Left lung (tissue), 10 donors: ENCODE results near the gene PERCC1. TPM values are rescaled to one million over a fixed set of nuclear protein-coding genes. Genes with fewer than 3 reads are reported as not detected.

Experiments
- ATAC-seq: fragments of 200-7000 bp; cut with Tn5 transposase; one replicate; pipeline ENCODE4 v1.9.1; 2020; ENCODE audit warnings: moderate library complexity
- DNase-seq, 4 donors: peaks; one replicate each; pipeline ENCODE4 v3.0.0-alpha.2; 2013 to 2020
- H3K27ac ChIP-seq, 2 donors: fragments of 200-600 bp; sonication (generic) in 1 of 2; one replicate each; pipeline versions ENCODE4 v1.5.0 to v1.8.0; 2020 to 2021
- H3K27me3 ChIP-seq, 2 donors: fragments of 200-600 bp; sonication (generic) in 1 of 2; one replicate each; pipeline versions ENCODE4 v1.5.0 to v1.8.0; 2020 to 2021
- H3K36me3 ChIP-seq, 2 donors: fragments of 200-600 bp; sonication (generic) in 1 of 2; one replicate each; pipeline versions ENCODE4 v1.5.0 to v1.8.0; 2020 to 2021
- H3K4me1 ChIP-seq, 2 donors: fragments of 200-600 bp; one replicate each; pipeline ENCODE4 v1.8.0; 2021
- H3K4me3 ChIP-seq, 2 donors: fragments of 200-600 bp; sonication (generic) in 1 of 2; one replicate each; pipeline versions ENCODE4 v1.5.0 to v1.8.0; 2020 to 2021; ENCODE audit warnings: mild to moderate bottlenecking in 1 of 2
- H3K9me3 ChIP-seq, 2 donors: fragments of 200-600 bp; sonication (generic) in 1 of 2; one replicate each; pipeline versions ENCODE4 v1.5.0 to v1.8.0; 2020 to 2021
- intact Hi-C, 2 donors: fragments of 100-400 bp; cut with DNase I; formaldehyde crosslinking; loops; one replicate each; pipeline versions ENCODE4 v1.11.2 to v1.14.2; 2022
- polyA plus RNA-seq, 6 donors: library from polyadenylated mRNA; unstranded; fragments of 120-200 nt; gene quantifications; one replicate each; pipeline ENCODE4 v1.2.1, GENCODE V29; 2013; ENCODE audit not compliant: insufficient read length in 6 of 6
- total RNA-seq, 2 donors: library from RNA; stranded (reverse); fragmentation: NEBNext Ultra II Directional; extraction: Animal tissue kit (Norgen Biotek cat#: 25700); gene quantifications; one replicate each; pipeline ENCODE4 v1.2.1, GENCODE V29; 2021
- TF ChIP-seq, protein P1 (sequence below), 2 donors: fragments of 200-600 bp; sonication (generic) in 1 of 2; IDR thresholded peaks; one replicate each; pipeline versions ENCODE4 v1.5.0 to v1.8.0; 2021; ENCODE audit warnings: antibody characterized with exemption in 2 of 2
- donor health status: DM: no; HTN: yes; CAD: no.
- donor health status: DM: no; HTN: no; CAD: no.

PERCC1 gene
- total and polyA plus RNA-seq, 8 donors, result 0.31 to 4.4 (median 3.3) TPM; not detected in 1

GRCh38 chr16:1481906-1482835 lies 51.3 kb downstream of the PERCC1 start:
- H3K4me1 ChIP-seq, result no peaks in the 10 kb centered on the region
- H3K36me3 ChIP-seq, result no peaks in the 10 kb centered on the region
- TF ChIP-seq, protein P1, sequence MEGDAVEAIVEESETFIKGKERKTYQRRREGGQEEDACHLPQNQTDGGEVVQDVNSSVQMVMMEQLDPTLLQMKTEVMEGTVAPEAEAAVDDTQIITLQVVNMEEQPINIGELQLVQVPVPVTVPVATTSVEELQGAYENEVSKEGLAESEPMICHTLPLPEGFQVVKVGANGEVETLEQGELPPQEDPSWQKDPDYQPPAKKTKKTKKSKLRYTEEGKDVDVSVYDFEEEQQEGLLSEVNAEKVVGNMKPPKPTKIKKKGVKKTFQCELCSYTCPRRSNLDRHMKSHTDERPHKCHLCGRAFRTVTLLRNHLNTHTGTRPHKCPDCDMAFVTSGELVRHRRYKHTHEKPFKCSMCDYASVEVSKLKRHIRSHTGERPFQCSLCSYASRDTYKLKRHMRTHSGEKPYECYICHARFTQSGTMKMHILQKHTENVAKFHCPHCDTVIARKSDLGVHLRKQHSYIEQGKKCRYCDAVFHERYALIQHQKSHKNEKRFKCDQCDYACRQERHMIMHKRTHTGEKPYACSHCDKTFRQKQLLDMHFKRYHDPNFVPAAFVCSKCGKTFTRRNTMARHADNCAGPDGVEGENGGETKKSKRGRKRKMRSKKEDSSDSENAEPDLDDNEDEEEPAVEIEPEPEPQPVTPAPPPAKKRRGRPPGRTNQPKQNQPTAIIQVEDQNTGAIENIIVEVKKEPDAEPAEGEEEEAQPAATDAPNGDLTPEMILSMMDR (IDR thresholded peaks at IDR 0.05), result no peak
- H3K9me3 ChIP-seq, result no peaks in the 10 kb centered on the region
- ATAC-seq, result no peak
- DNase-seq, result no peak
- no peak overlapping the region for H3K27ac ChIP-seq
- no peak overlapping the region for H3K4me3 ChIP-seq
- no peaks in the 10 kb centered on the region for H3K27me3 ChIP-seq
- intact Hi-C loops, result no loop called here

Other genes starting within 250 kb of the PERCC1 start
- gene TPSG1, start 205.8 kb upstream of the PERCC1 start, total RNA-seq, result under 1 TPM in 1 of 2 donors, not detected in 1; 0.34 TPM
- gene TPSG1, start 205.8 kb upstream of the PERCC1 start, polyA plus RNA-seq, result under 1 TPM in 2 of 6 donors, not detected in 4; 0.35 to 0.92 TPM
- gene TPSB2, start 200.9 kb upstream of the PERCC1 start, total RNA-seq, result 10 to 100 TPM in 1 of 2 donors, 1 to 10 TPM in 1; 3.0 to 55.5 TPM
- gene TPSB2, start 200.9 kb upstream of the PERCC1 start, polyA plus RNA-seq, result under 1 TPM in 2 of 6 donors, not detected in 4; 0.13 to 0.17 TPM
- gene TPSAB1, start 190.4 kb upstream of the PERCC1 start, total RNA-seq, result 10 to 100 TPM; 35.1 to 51.0 TPM
- gene TPSAB1, start 190.4 kb upstream of the PERCC1 start, polyA plus RNA-seq, result under 1 TPM in 2 of 6 donors, not detected in 4; 0.21 to 0.25 TPM
- under 1 TPM in 1 of 2 donors, not detected in 1; 0.37 TPM for gene TPSD1, start 175.0 kb upstream of the PERCC1 start, total RNA-seq
- not detected for gene TPSD1, start 175.0 kb upstream of the PERCC1 start, polyA plus RNA-seq
- gene UBE2I, start 121.4 kb upstream of the PERCC1 start, total RNA-seq, result 100 to 1,000 TPM in 1 of 2 donors, 10 to 100 TPM in 1; 89.0 to 111 TPM
- gene UBE2I, start 121.4 kb upstream of the PERCC1 start, polyA plus RNA-seq, result 100 to 1,000 TPM; 133 to 188 (median 146) TPM
- 1 to 10 TPM; 2.6 to 6.0 TPM for gene BAIAP3, start 97.4 kb upstream of the PERCC1 start, total RNA-seq
- 1 to 10 TPM; 1.4 to 8.3 (median 4.2) TPM for gene BAIAP3, start 97.4 kb upstream of the PERCC1 start, polyA plus RNA-seq
- 10 to 100 TPM; 46.3 to 57.0 TPM for gene TSR3, start 79.2 kb upstream of the PERCC1 start, total RNA-seq
- gene TSR3, start 79.2 kb upstream of the PERCC1 start, polyA plus RNA-seq, result 10 to 100 TPM; 33.6 to 52.3 (median 44.8) TPM
- 10 to 100 TPM; 74.2 to 97.4 TPM for gene GNPTG, start 79.1 kb upstream of the PERCC1 start, total RNA-seq
- gene GNPTG, start 79.1 kb upstream of the PERCC1 start, polyA plus RNA-seq, result 10 to 100 TPM; 32.0 to 55.0 (median 46.2) TPM
- 10 to 100 TPM; 18.9 to 27.3 TPM for gene UNKL, start 16.4 kb upstream of the PERCC1 start, total RNA-seq
- gene UNKL, start 16.4 kb upstream of the PERCC1 start, polyA plus RNA-seq, result 10 to 100 TPM; 19.5 to 22.5 (median 20.8) TPM
- gene UQCC4, start 10.3 kb upstream of the PERCC1 start, total RNA-seq, result 10 to 100 TPM; 10.3 to 12.9 TPM
- 10 to 100 TPM; 10.3 to 13.3 (median 11.5) TPM for gene UQCC4, start 10.3 kb upstream of the PERCC1 start, polyA plus RNA-seq
- 1 to 10 TPM; 1.5 to 2.7 TPM for gene CCDC154, start 13.5 kb downstream of the PERCC1 start, total RNA-seq
- gene CCDC154, start 13.5 kb downstream of the PERCC1 start, polyA plus RNA-seq, result 10 to 100 TPM in 2 of 6 donors, 1 to 10 TPM in 4; 4.9 to 11.8 (median 8.2) TPM
- gene CLCN7, start 44.0 kb downstream of the PERCC1 start, total RNA-seq, result 100 to 1,000 TPM; 110 to 130 TPM
- gene CLCN7, start 44.0 kb downstream of the PERCC1 start, polyA plus RNA-seq, result 10 to 100 TPM; 28.6 to 35.4 (median 30.2) TPM
- not detected for gene PTX4, start 57.9 kb downstream of the PERCC1 start, total RNA-seq
- gene PTX4, start 57.9 kb downstream of the PERCC1 start, polyA plus RNA-seq, result under 1 TPM in 3 of 6 donors, not detected in 3; 0.15 to 0.20 (median 0.20) TPM
- gene TELO2, start 62.3 kb downstream of the PERCC1 start, total RNA-seq, result 10 to 100 TPM; 34.9 to 38.6 TPM
- gene TELO2, start 62.3 kb downstream of the PERCC1 start, polyA plus RNA-seq, result 10 to 100 TPM; 24.5 to 49.1 (median 34.8) TPM
- 10 to 100 TPM; 26.6 to 28.7 TPM for gene TMEM204, start 102.6 kb downstream of the PERCC1 start, total RNA-seq
- 10 to 100 TPM; 15.4 to 20.6 (median 19.0) TPM for gene TMEM204, start 102.6 kb downstream of the PERCC1 start, polyA plus RNA-seq
- 10 to 100 TPM; 26.0 to 34.8 TPM for gene IFT140, start 181.0 kb downstream of the PERCC1 start, total RNA-seq
- 10 to 100 TPM; 30.9 to 36.0 (median 33.2) TPM for gene IFT140, start 181.0 kb downstream of the PERCC1 start, polyA plus RNA-seq
- 10 to 100 TPM; 17.3 to 18.9 TPM for gene CRAMP1, start 181.3 kb downstream of the PERCC1 start, total RNA-seq
- gene CRAMP1, start 181.3 kb downstream of the PERCC1 start, polyA plus RNA-seq, result 10 to 100 TPM; 25.9 to 33.0 (median 26.9) TPM
- 10 to 100 TPM; 72.2 to 72.3 TPM for gene JPT2, start 247.2 kb downstream of the PERCC1 start, total RNA-seq
- gene JPT2, start 247.2 kb downstream of the PERCC1 start, polyA plus RNA-seq, result 10 to 100 TPM; 64.8 to 79.5 (median 72.4) TPM